Effector CD8-positive, alpha-beta T cell (primary cell): ENCODE results near the gene DIP2C.
A peak's percentile ranks its signal among the peaks of the same experiment; 100 is the strongest.
"Not testable (repeated sequence)": the region's sequence is repeated elsewhere in the genome, so short reads cannot be mapped to it uniquely, and the experiment has no call there.

Experiments used
- DNase-seq: peaks from one replicate; lab custom pipeline; 2025; lab: John Stamatoyannopoulos, UW

The DIP2C gene

GRCh38 chr10:482051-482501 lies 207.4 kb downstream of the DIP2C start:
- no peak for DNase-seq

GRCh38 chr10:481628-482027 lies 207.8 kb downstream of the DIP2C start:
- no peak for DNase-seq

GRCh38 chr10:480928-481552 lies 208.4 kb downstream of the DIP2C start:
- DNase-seq, result no peak

- DNase-seq, result no peak
These were observed 209.0 kb downstream of the DIP2C start for GRCh38 chr10:480498-480927.

GRCh38 chr10:479706-480497 lies 209.6 kb downstream of the DIP2C start:
- not testable (repeated sequence) for DNase-seq

- no peak for DNase-seq
These were observed 210.8 kb downstream of the DIP2C start for GRCh38 chr10:478471-479245.

- no peak for DNase-seq
These were observed 211.8 kb downstream of the DIP2C start for GRCh38 chr10:477620-478019.

- no peak for DNase-seq
These were observed 213.1 kb downstream of the DIP2C start for GRCh38 chr10:476455-476780.

- no peak for DNase-seq
These were observed 213.6 kb downstream of the DIP2C start for GRCh38 chr10:475709-476454.

GRCh38 chr10:474946-475345 lies 214.5 kb downstream of the DIP2C start:
- DNase-seq, result no peak

- no peak for DNase-seq
These were observed 215.1 kb downstream of the DIP2C start for GRCh38 chr10:474406-474805.

GRCh38 chr10:472241-472910 lies 217.1 kb downstream of the DIP2C start:
- DNase-seq, result no peak

- DNase-seq, result peak; percentile 18
These were observed 219.0 kb downstream of the DIP2C start for GRCh38 chr10:470339-471003.

GRCh38 chr10:469947-470338 lies 219.5 kb downstream of the DIP2C start:
- no peak for DNase-seq

- DNase-seq, result no peak
These were observed 229.7 kb downstream of the DIP2C start for GRCh38 chr10:459743-460142.

GRCh38 chr10:458421-458851 lies 231.0 kb downstream of the DIP2C start:
- DNase-seq, result no peak

GRCh38 chr10:456486-456885 lies 233.0 kb downstream of the DIP2C start:
- DNase-seq, result no peak

GRCh38 chr10:454860-455259 lies 234.6 kb downstream of the DIP2C start:
- no peak for DNase-seq

GRCh38 chr10:453647-454046 lies 235.8 kb downstream of the DIP2C start:
- no peak for DNase-seq

GRCh38 chr10:452512-453426 lies 236.7 kb downstream of the DIP2C start:
- no peak for DNase-seq
